DOHH2 (cell line): Measurements from ENCODE around the gene YTHDF1.

ENCODE experiments used
- EZH2phosphoT487 ChIP-seq: fragments of 200-600 bp; sonication (generic); IDR thresholded peaks from 2 replicates; pipeline ENCODE4 v1.6.1; 2017; ENCODE audit warnings: borderline replicate concordance, mild to moderate bottlenecking, antibody characterized with exemption, low read length, moderate library complexity, mixed read lengths
- TF ChIP-seq, protein P1 (sequence below): fragments of 200-600 bp; sonication (generic); IDR thresholded peaks from one replicate; pipeline ENCODE4 v1.5.1; 2014; ENCODE audit warnings: antibody characterized with exemption, mild to moderate bottlenecking, low read depth, low read length; ENCODE audit not compliant: poor library complexity, severe bottlenecking

DNA sequence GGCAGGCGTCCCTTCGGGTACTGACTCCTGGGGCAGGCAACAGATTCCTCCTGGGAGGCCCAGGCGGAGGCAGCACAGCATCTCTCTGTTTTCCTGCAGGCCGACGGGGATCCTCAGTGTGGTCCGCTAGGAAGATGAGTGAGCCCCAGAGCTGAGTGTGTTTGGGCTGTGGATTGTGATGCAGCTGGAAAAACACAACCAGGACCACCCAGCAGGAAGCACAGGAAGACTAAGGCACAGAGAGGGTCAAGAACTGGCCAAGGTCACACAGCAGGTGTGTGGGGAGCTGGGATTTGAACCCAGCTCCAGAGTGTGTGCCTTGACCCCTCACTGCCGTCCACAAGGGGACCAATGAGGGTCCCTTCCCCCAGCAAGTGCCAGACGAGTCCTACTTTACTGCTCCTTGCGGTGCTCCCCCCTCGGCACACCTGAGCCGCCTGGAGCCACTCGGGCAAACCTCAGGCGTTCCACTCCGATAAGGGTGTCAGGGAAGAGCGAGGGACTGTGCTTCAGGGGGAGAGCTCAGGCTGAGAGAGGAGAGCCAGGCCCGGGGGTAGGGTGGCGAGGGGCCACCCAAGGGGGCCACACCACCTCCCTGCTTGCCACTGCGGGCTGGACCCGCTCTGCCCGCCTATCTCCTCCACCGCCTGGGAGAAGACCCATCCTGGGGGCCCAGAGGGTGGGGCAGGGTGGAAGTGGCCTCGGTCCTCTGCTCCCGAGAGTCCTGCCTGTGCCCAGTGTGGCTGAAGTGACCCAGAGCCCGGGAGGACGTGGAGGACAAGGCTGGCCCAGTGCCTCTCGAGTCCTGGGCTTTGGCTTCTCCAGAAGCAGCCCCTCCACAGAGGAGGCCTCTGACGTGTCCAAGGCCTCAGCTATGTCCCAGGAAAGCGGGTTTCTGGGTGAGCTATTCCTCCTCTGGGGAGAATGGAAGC, 63.3 kb downstream of the YTHDF1 start:
- TF ChIP-seq, protein P1, sequence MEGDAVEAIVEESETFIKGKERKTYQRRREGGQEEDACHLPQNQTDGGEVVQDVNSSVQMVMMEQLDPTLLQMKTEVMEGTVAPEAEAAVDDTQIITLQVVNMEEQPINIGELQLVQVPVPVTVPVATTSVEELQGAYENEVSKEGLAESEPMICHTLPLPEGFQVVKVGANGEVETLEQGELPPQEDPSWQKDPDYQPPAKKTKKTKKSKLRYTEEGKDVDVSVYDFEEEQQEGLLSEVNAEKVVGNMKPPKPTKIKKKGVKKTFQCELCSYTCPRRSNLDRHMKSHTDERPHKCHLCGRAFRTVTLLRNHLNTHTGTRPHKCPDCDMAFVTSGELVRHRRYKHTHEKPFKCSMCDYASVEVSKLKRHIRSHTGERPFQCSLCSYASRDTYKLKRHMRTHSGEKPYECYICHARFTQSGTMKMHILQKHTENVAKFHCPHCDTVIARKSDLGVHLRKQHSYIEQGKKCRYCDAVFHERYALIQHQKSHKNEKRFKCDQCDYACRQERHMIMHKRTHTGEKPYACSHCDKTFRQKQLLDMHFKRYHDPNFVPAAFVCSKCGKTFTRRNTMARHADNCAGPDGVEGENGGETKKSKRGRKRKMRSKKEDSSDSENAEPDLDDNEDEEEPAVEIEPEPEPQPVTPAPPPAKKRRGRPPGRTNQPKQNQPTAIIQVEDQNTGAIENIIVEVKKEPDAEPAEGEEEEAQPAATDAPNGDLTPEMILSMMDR = no peak
- no peak for TF ChIP-seq EZH2phosphoT487
